A673 (cell line): ENCODE measurements around the gene TBC1D16. TPM values are rescaled to one million over a fixed set of nuclear protein-coding genes. Genes with fewer than 3 reads are reported as not detected.

Source experiments
- BruUV-seq: library from RNA; stranded (reverse); fragments of 400-500 nt; replicated peaks from 2 replicates; lab custom pipeline; 2021; lab: Mats Ljungman, UMichigan
- CTCF ChIA-PET: fragments of 300-600 bp; sonication (Branson Sonifier 250); formaldehyde crosslinking; loops from one replicate; lab custom pipeline; 2022; ENCODE audit warnings: antibody characterized with exemption; lab: Charles Lee
- POLR2A ChIA-PET: fragments of 300-600 bp; sonication (Branson Sonifier 250); formaldehyde crosslinking; loops from one replicate; lab custom pipeline; 2022; ENCODE audit warnings: antibody characterized with exemption; ENCODE audit not compliant: low non-redundant PET; lab: Charles Lee
- DNase-seq: peaks from one replicate; pipeline ENCODE4 v3.0.0-alpha.2; 2015; ENCODE audit warnings: low spot score
- H3K27ac ChIP-seq: fragments of 200-600 bp; sonication (generic); 2 replicates; pipeline ENCODE4 v1.5.1; 2016; ENCODE audit warnings: mixed run types, low read depth, mild to moderate bottlenecking, mixed read lengths, antibody characterized with exemption, low read length; ENCODE audit not compliant: poor library complexity, severe bottlenecking
- H3K27me3 ChIP-seq: fragments of 200-600 bp; sonication (generic); replicated peaks from 2 replicates; pipeline ENCODE4 v1.6.1; 2017; ENCODE audit warnings: mixed run types, low read depth, mild to moderate bottlenecking, mixed read lengths, antibody characterized with exemption, low read length; ENCODE audit not compliant: insufficient read depth, poor library complexity
- H3K36me3 ChIP-seq: fragments of 200-600 bp; sonication (generic); 2 replicates; pipeline ENCODE4 v1.6.1; 2016; ENCODE audit warnings: mixed run types, mild to moderate bottlenecking, mixed read lengths, antibody characterized with exemption, low read length; ENCODE audit not compliant: insufficient read depth, poor library complexity, severe bottlenecking
- H3K4me1 ChIP-seq: fragments of 200-600 bp; sonication (generic); 2 replicates; pipeline ENCODE4 v1.6.1; 2017; ENCODE audit warnings: mixed run types, mild to moderate bottlenecking, mixed read lengths, antibody characterized with exemption, low read length; ENCODE audit not compliant: insufficient read depth, poor library complexity, severe bottlenecking
- H3K4me3 ChIP-seq: fragments of 200-600 bp; sonication (generic); 2 replicates; pipeline ENCODE4 v1.5.1; 2016; ENCODE audit warnings: low read depth, mixed run types, mild to moderate bottlenecking, mixed read lengths, low read length; ENCODE audit not compliant: poor library complexity, severe bottlenecking
- H3K9me3 ChIP-seq: fragments of 200-600 bp; sonication (generic); 2 replicates; pipeline ENCODE4 v1.6.1; 2016; ENCODE audit warnings: mixed run types, low read depth, mild to moderate bottlenecking, mixed read lengths, antibody characterized with exemption, low read length; ENCODE audit not compliant: poor library complexity, severe bottlenecking
- CTCF ChIP-seq: fragments of 300-800, 200-600 bp; sonication (generic); conservative IDR thresholded peaks from 2 replicates; pipeline ENCODE4 v1.5.1; 2017; ENCODE audit warnings: low read depth, mild to moderate bottlenecking, antibody characterized with exemption, low read length, moderate library complexity, mixed read lengths
- EZH2 ChIP-seq: fragments of 200-600 bp; sonication (generic); IDR thresholded peaks from 2 replicates; pipeline ENCODE4 v1.6.1; 2017; ENCODE audit warnings: borderline replicate concordance, low read depth, mild to moderate bottlenecking, mixed read lengths, antibody characterized with exemption, low read length; ENCODE audit not compliant: poor library complexity, severe bottlenecking
- intact Hi-C: fragments of 100-400 bp; cut with micrococcal nuclease; formaldehyde crosslinking; loops from one replicate; pipeline ENCODE4 v1.10.0; 2022; ENCODE audit not compliant: unreplicated experiment
- total RNA-seq: library from RNA; stranded (reverse); gene quantifications from 2 replicates; pipeline ENCODE4 v1.2.3, GENCODE V29; 2021

The TBC1D16 gene
- total RNA-seq, 1 experiment from 2014 or later: 49.1 TPM

DNA sequence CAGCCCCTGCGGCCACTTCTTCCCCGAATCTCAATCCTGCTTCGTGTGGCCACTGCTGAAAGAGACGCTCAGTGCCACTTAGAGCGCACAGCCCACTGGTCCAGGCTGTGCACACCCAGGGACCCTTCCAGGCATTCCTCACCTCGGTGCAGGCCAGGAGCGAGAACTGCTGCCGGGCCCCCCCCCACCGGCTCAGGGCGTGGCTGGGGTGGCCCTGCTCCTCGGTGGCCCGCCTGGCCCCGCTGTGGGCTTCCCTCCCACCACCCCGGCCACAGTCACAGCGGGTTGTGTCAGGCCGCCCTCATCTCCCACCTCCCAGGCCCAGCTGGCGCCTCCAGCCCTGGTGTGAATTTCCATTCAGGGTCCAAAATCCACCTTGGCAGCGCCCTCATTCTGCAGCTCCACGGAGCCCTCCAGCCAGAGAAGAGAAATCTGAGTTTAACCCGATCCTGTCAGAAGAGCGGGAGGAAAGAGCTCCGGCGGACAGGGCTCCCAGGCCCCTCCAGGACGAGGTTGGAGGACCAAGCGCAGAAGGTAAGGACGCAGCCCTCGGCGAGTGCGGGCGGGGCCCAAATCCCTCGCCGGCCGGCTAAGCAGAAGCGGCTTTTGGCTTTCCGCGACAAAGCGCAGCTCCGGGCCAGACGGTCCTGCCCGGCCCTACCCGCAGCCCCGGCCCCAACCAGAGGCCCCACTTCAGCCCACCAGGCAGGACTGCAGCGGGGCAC lies 12.0 kb downstream of the TBC1D16 start:
- no peaks in the 10 kb centered on the region for H3K36me3 ChIP-seq
- TF ChIP-seq EZH2 (no peak), CTCF (no peak)
- peaks cover 9% of the 10 kb centered on the region for H3K4me1 ChIP-seq
- DNase-seq: no peak
- H3K4me3 ChIP-seq: no peak overlapping the region
- BruUV-seq: no TSS peak
- no peak overlapping the region for H3K27ac ChIP-seq
- ChIA-PET POLR2A (interaction anchor here (0.7 kb wide), 1 partner anchor 365 kb away, joined by 5 read pairs; no protein-coding TSS in a partner anchor), CTCF (interaction anchor here (0.9 kb wide), 1 partner anchor 15 kb away, joined by 3 read pairs; no protein-coding TSS in a partner anchor)
- intact Hi-C loops: no loop called here
- H3K27me3 ChIP-seq: no peaks in the 10 kb centered on the region
- no peaks in the 10 kb centered on the region for H3K9me3 ChIP-seq

GRCh38 chr17:80021600-80021999 lies 14.1 kb downstream of the TBC1D16 start:
- Histone ChIP-seq H3K4me1 (peaks cover 9% of the 10 kb centered on the region), H3K9me3 (no peaks in the 10 kb centered on the region), H3K27ac (no peak overlapping the region), H3K27me3 (no peaks in the 10 kb centered on the region), H3K36me3 (no peaks in the 10 kb centered on the region), H3K4me3 (no peak overlapping the region)
- intact Hi-C loops: no loop called here
- BruUV-seq: no TSS peak
- TF ChIP-seq EZH2: no peak
- no peak for TF ChIP-seq CTCF
- ChIA-PET POLR2A (no interaction called here), CTCF (interaction anchor here (0.6 kb wide), 1 partner anchor 179 kb away, joined by 3 read pairs; no protein-coding TSS in a partner anchor)
- no peak for DNase-seq

DNA sequence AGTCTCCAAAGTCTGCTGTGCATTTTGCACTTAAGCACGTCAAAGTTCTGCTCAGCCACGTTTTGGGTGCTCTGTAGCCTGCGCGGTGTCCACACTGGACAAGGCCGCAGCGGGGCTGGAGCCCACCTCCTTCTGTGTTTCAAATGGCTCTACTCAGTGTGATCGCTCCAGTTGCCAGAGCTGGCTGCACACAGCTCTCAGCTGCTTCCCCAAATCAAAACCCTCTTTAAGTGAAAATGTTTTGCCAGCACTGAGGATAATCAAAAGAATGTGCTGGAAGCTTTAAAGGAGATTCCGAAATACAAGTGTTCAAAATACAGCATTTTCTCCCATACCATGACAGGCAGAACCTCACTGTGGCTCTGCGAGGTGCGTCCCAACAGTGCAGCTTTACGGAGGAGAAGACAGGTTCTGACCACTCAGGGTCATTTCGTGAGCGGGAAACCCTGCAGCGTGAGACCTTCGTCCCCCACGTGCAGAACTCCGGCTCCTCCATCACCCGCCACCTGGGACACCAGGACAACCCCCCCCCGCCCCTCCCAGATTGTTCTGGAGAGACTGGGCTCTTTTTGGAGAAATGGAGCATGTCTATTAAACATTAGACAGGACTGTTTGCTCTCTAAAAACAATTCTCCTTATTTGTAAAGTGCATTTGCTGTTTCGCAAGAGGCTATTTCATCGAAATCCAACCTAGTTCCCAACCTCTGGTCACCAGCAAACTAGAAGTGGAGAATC lies 16.6 kb downstream of the TBC1D16 start:
- no peak for DNase-seq
- Histone ChIP-seq H3K27ac (no peak overlapping the region), H3K4me3 (no peak overlapping the region), H3K9me3 (no peaks in the 10 kb centered on the region), H3K36me3 (no peaks in the 10 kb centered on the region), H3K27me3 (no peaks in the 10 kb centered on the region), H3K4me1 (no peaks in the 10 kb centered on the region)
- intact Hi-C loops: no loop called here
- no TSS peak for BruUV-seq
- TF ChIP-seq CTCF (no peak), EZH2 (no peak)
- POLR2A ChIA-PET: no interaction called here
- CTCF ChIA-PET: no interaction called here
